K562 (cell line): ENCODE results near the gene CDK4. TPM values are rescaled to one million over a fixed set of nuclear protein-coding genes. Genes with fewer than 3 reads are reported as not detected.

Experiments
- ATAC-seq: fragments of 200-7000 bp; cut with Tn5 transposase; 3 replicates; pipeline ENCODE4 v1.9.1; 2020; ENCODE audit warnings: moderate library complexity
- BruUV-seq: library from RNA; stranded (reverse); fragments of 400-500 nt; replicated peaks from 2 replicates; lab custom pipeline; 2021; lab: Mats Ljungman, UMichigan
- CTCF ChIA-PET: fragments of 300-600 bp; formaldehyde crosslinking; extraction: SDS; loops from one replicate; lab custom pipeline; 2021; ENCODE audit warnings: low intra/inter-chr PET ratio; lab: Yijun Ruan, JAX
- POLR2A ChIA-PET: fragments of 300-600, 350-650 bp; sonication (Branson Sonifier 250); formaldehyde crosslinking; extraction: SDS; loops from one replicate; lab custom pipeline; 2021; ENCODE audit warnings: antibody characterized with exemption, inconsistent platforms; lab: Yijun Ruan, JAX
- DNase-seq, 4 experiments: peaks; one replicate each; pipeline versions ENCODE4 v3.0.0 to v3.0.0-alpha.2; 2011 to 2018; ENCODE audit warnings: low spot score in 3 of 4, mixed read lengths in 3 of 4; ENCODE audit errors: extremely low read depth in 1 of 4
- FAIRE-seq: peaks from 2 replicates; lab custom pipeline; 2011; peaks lifted over from hg19 to GRCh38; lab: Jason Lieb, UNC
- H2AFZ ChIP-seq: 2 replicates; pipeline ENCODE4 v1.6.0; 2011; ENCODE audit warnings: low read depth, low read length, control low read depth, inconsistent platforms
- H3K27ac ChIP-seq: fragments of 200-600 bp; 3 replicates; pipeline ENCODE4 v1.8.0; 2011; ENCODE audit warnings: low read depth, mild to moderate bottlenecking, control low read depth, inconsistent platforms, low read length, moderate library complexity, mixed read lengths; ENCODE audit errors: extremely low read depth
- H3K27me3 ChIP-seq, 2 experiments: fragments of 300-600 bp in 1 of 2; 2 replicates in 1 of 2; 3 replicates in 1 of 2; pipeline versions ENCODE4 v1.6.0 to v1.8.0; 2011; ENCODE audit warnings: inconsistent platforms in 2 of 2, low read length in 2 of 2, mild to moderate bottlenecking in 1 of 2, mixed read lengths in 1 of 2, moderate library complexity in 1 of 2; ENCODE audit not compliant: control insufficient read depth in 2 of 2, insufficient read depth in 2 of 2
- H3K36me3 ChIP-seq: fragments of 300-600 bp; 3 replicates; pipeline ENCODE4 v1.8.0; 2011; ENCODE audit warnings: mild to moderate bottlenecking, low read length, inconsistent platforms; ENCODE audit not compliant: control insufficient read depth, insufficient read depth
- H3K4me1 ChIP-seq, 2 experiments: fragments of 200-600 bp in 1 of 2; replicated peaks in 1 of 2; 2 replicates in 1 of 2; 3 replicates in 1 of 2; pipeline versions ENCODE4 v1.5.1 to v1.8.0; 2011; ENCODE audit warnings: inconsistent platforms in 2 of 2, low read length in 2 of 2, mild to moderate bottlenecking in 1 of 2, mixed read lengths in 1 of 2, moderate library complexity in 1 of 2; ENCODE audit not compliant: control insufficient read depth in 2 of 2, insufficient read depth in 2 of 2
- H3K4me2 ChIP-seq: 2 replicates; pipeline ENCODE4 v1.6.1; 2011; ENCODE audit warnings: low read length, control low read depth, inconsistent platforms, mixed read lengths; ENCODE audit not compliant: insufficient read depth
- H3K4me3 ChIP-seq: fragments of 200-600 bp; sonication (generic), shearing (Covaris generic); 2 replicates; pipeline ENCODE4 v1.5.1; 2016; ENCODE audit warnings: control low read depth, inconsistent platforms
- H3K79me2 ChIP-seq: fragments of 200-600 bp; 3 replicates; pipeline ENCODE4 v1.8.0; 2011; ENCODE audit warnings: low read length, inconsistent platforms; ENCODE audit not compliant: control insufficient read depth, insufficient read depth
- H3K9ac ChIP-seq, 2 experiments: 2 replicates each; pipeline versions ENCODE4 v1.6.0 to v1.6.1; 2011; ENCODE audit warnings: low read depth in 2 of 2, low read length in 2 of 2, control low read depth in 1 of 2, inconsistent platforms in 1 of 2, mild to moderate bottlenecking in 1 of 2, mixed read lengths in 1 of 2; ENCODE audit not compliant: insufficient read depth in 1 of 2
- H3K9me1 ChIP-seq: one replicate; pipeline ENCODE4 v1.6.0; 2011; ENCODE audit warnings: inconsistent platforms, mild to moderate bottlenecking, low read length, moderate library complexity; ENCODE audit not compliant: control insufficient read depth, insufficient read depth
- H3K9me3 ChIP-seq: replicated peaks from 2 replicates; pipeline ENCODE4 v1.5.1; 2011; ENCODE audit warnings: low read depth, low read length, inconsistent platforms; ENCODE audit not compliant: control insufficient read depth, insufficient read depth
- H4K20me1 ChIP-seq: replicated peaks from 2 replicates; pipeline ENCODE4 v1.6.1; 2011; ENCODE audit warnings: low read length, inconsistent platforms, mixed read lengths; ENCODE audit not compliant: control insufficient read depth, insufficient read depth
- HDAC8 ChIP-seq: fragments of 450-650 bp; IDR thresholded peaks from 2 replicates; pipeline ENCODE4 v1.6.1; 2016; ENCODE audit warnings: mild to moderate bottlenecking, missing genetic modification characterization, moderate library complexity, missing compliant biosample characterization
- HMGN3 ChIP-seq: IDR thresholded peaks from 2 replicates; pipeline ENCODE4 v1.6.1; 2011; ENCODE audit warnings: borderline replicate concordance, low read depth, mild to moderate bottlenecking, mixed read lengths, low read length; ENCODE audit not compliant: insufficient read length; ENCODE audit errors: extremely low read depth
- MEF2D ChIP-seq: conservative IDR thresholded peaks from 2 replicates; pipeline ENCODE4 v1.6.1; 2016; ENCODE audit warnings: low read depth, missing genetic modification characterization, missing compliant biosample characterization
- POLR2AphosphoS2 ChIP-seq: IDR thresholded peaks from 2 replicates; pipeline ENCODE4 v1.6.1; 2012; ENCODE audit warnings: low read length, improper control_type of control experiment
- PYGO2 ChIP-seq: fragments of 450-650 bp; IDR thresholded peaks from 2 replicates; pipeline ENCODE4 v1.6.1; 2016; ENCODE audit warnings: mild to moderate bottlenecking, missing genetic modification characterization, moderate library complexity, missing compliant biosample characterization
- SLC30A9 ChIP-seq: fragments of 250-450 bp; sonication (Bioruptor Pico); IDR thresholded peaks from 2 replicates; pipeline ENCODE4 v1.8.0; 2022; ENCODE audit warnings: mild to moderate bottlenecking, moderate library complexity
- SOX6 ChIP-seq: fragments of 450-650 bp; IDR thresholded peaks from 2 replicates; pipeline ENCODE4 v1.6.1; 2014; ENCODE audit warnings: mild to moderate bottlenecking
- TAF1 ChIP-seq: IDR thresholded peaks from 2 replicates; pipeline ENCODE4 v1.6.1; 2011; ENCODE audit warnings: mild to moderate bottlenecking, low read length, moderate library complexity; ENCODE audit not compliant: insufficient read depth, control insufficient read depth, severe bottlenecking; ENCODE audit errors: extremely low read depth
- ZEB2 ChIP-seq: fragments of 450-650 bp; IDR thresholded peaks from 2 replicates; pipeline ENCODE4 v1.6.1; 2016
- ZNF311 ChIP-seq: fragments of 250-450 bp; sonication (Bioruptor Pico); IDR thresholded peaks from 2 replicates; pipeline ENCODE4 v1.4.0; 2020; ENCODE audit warnings: mild to moderate bottlenecking, moderate library complexity
- WGBS: fragments of 100-300 bp; shearing (Covaris generic); methylation state at CpG from one replicate; pipeline ENCODE4 v1.1.6; 2016; ENCODE audit warnings: low coverage, mixed read lengths; ENCODE audit not compliant: insufficient coverage; ENCODE audit errors: missing lambda C conversion rate; 5-methylcytosine and 5-hydroxymethylcytosine counted together
- in situ Hi-C: fragments of 300-500 bp; cut with MboI; formaldehyde crosslinking; loops from 4 replicates; pipeline ENCODE4 v1.15.0; 2018; ENCODE audit warnings: inconsistent platforms, mixed read lengths
- intact Hi-C: fragments of 100-400 bp; cut with micrococcal nuclease; formaldehyde crosslinking; loops from 2 replicates; pipeline ENCODE4 v1.14.2; 2022
- polyA plus RNA-seq, 8 experiments: library from polyadenylated mRNA; depleted of rRNA in 4 of 8; stranded (reverse) in 5 of 8; unstranded in 3 of 8; fragments of >200 nt; fragmentation: Nextera tagmentation in 2 of 8; fragmentation: Illumina TruSeq in 1 of 8; extraction: Ambion mirVana in 2 of 8; extraction: Trizol in 1 of 8; gene quantifications; 2 replicates each; pipeline versions ENCODE4 v1.2.1 to v1.2.3, GENCODE V29; 2011 to 2014; ENCODE audit warnings: inconsistent platforms in 1 of 8, missing spikeins in 1 of 8
- total RNA-seq, 7 experiments: library from RNA; depleted of rRNA in 6 of 7; stranded (reverse); fragments of >200 nt in 6 of 7; fragmentation: Illumina TruSeq in 2 of 7; extraction: Trizol in 2 of 7; gene quantifications; 2 replicates each; pipeline versions ENCODE4 v1.2.1 to v1.2.3, GENCODE V29; 2011 to 2021; ENCODE audit warnings: low replicate concordance in 1 of 7
- TF ChIP-seq, protein P1 (sequence below), 2 experiments: fragments of 450-650 bp in 1 of 2; IDR thresholded peaks; 2 replicates each; pipeline ENCODE4 v1.6.1; 2011 to 2017; ENCODE audit warnings: low read depth in 2 of 2, antibody characterized with exemption in 1 of 2, borderline replicate concordance in 1 of 2, low read length in 1 of 2, mild to moderate bottlenecking in 1 of 2, mixed read lengths in 1 of 2; ENCODE audit not compliant: control insufficient read depth in 1 of 2
- TF ChIP-seq, protein P2 (sequence below), 3 experiments: IDR thresholded peaks in 2 of 3; conservative IDR thresholded peaks in 1 of 3; 2 replicates each; pipeline ENCODE4 v1.5.1; 2011 to 2012; ENCODE audit warnings: low read length in 3 of 3, mild to moderate bottlenecking in 3 of 3, control low read depth in 2 of 3, improper control_type of control experiment in 1 of 3, inconsistent platforms in 1 of 3, low read depth in 1 of 3, mixed read lengths in 1 of 3, moderate library complexity in 1 of 3; ENCODE audit not compliant: insufficient read depth in 2 of 3

Gene CDK4
- total and polyA plus RNA-seq, 9 of the 15 experiments (the other 6 are each of a cell fraction or from before 2014, with no cell fraction given) = 37.8 to 436 (median 238) TPM

DNA sequence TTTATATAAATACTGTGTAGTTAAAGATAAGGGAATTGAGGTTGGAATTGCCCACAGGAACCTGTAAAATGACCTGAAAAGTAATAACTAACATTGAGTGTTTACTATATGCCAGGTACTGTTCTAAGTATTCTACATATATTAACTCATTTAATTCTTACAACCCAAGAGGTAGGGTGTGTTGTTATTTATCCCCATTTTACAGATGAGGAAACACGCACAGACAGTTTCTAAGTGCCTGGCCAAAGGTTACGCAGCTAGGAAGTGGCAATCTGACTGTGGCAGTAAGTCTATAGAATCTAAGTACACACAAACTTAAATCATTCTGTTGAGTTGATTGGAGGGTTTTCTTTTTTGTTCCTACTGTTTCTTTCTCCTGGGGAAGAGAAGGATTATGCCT lies 8.3 kb downstream of the CDK4 start:
- peak overlapping the region; percentile 90 for H2AFZ ChIP-seq
- no peaks in the 10 kb centered on the region for H3K9me3 ChIP-seq
- CTCF ChIA-PET = no interaction called here
- H3K4me3 ChIP-seq = no peak overlapping the region; the same call in 1 of the 2 replicates
- H3K9ac ChIP-seq = peak overlapping the region in 1 of 2 experiments; percentile 88; a peak in 2 of 4 replicates
- 67% methylated on average over 2 of the region's 2 CpGs for WGBS
- TF ChIP-seq SLC30A9 (CRISPR knock-in tag) (no peak), MEF2D (tag) (no peak), ZEB2 (no peak), HMGN3 (no peak), POLR2AphosphoS2 (no peak), TAF1 (no peak), ZNF311 (CRISPR knock-in tag) (no peak), PYGO2 (tag) (no peak), SOX6 (no peak), HDAC8 (tag) (no peak)
- TF ChIP-seq, protein P1, sequence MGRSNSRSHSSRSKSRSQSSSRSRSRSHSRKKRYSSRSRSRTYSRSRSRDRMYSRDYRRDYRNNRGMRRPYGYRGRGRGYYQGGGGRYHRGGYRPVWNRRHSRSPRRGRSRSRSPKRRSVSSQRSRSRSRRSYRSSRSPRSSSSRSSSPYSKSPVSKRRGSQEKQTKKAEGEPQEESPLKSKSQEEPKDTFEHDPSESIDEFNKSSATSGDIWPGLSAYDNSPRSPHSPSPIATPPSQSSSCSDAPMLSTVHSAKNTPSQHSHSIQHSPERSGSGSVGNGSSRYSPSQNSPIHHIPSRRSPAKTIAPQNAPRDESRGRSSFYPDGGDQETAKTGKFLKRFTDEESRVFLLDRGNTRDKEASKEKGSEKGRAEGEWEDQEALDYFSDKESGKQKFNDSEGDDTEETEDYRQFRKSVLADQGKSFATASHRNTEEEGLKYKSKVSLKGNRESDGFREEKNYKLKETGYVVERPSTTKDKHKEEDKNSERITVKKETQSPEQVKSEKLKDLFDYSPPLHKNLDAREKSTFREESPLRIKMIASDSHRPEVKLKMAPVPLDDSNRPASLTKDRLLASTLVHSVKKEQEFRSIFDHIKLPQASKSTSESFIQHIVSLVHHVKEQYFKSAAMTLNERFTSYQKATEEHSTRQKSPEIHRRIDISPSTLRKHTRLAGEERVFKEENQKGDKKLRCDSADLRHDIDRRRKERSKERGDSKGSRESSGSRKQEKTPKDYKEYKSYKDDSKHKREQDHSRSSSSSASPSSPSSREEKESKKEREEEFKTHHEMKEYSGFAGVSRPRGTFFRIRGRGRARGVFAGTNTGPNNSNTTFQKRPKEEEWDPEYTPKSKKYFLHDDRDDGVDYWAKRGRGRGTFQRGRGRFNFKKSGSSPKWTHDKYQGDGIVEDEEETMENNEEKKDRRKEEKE (IDR thresholded peaks at IDR 0.05; ENCODE audit: borderline replicate concordance in 1 of 2, control insufficient read depth in 1 of 2, low read depth in 2 of 2, low read length in 1 of 2) = no peak
- TF ChIP-seq, protein P2, sequence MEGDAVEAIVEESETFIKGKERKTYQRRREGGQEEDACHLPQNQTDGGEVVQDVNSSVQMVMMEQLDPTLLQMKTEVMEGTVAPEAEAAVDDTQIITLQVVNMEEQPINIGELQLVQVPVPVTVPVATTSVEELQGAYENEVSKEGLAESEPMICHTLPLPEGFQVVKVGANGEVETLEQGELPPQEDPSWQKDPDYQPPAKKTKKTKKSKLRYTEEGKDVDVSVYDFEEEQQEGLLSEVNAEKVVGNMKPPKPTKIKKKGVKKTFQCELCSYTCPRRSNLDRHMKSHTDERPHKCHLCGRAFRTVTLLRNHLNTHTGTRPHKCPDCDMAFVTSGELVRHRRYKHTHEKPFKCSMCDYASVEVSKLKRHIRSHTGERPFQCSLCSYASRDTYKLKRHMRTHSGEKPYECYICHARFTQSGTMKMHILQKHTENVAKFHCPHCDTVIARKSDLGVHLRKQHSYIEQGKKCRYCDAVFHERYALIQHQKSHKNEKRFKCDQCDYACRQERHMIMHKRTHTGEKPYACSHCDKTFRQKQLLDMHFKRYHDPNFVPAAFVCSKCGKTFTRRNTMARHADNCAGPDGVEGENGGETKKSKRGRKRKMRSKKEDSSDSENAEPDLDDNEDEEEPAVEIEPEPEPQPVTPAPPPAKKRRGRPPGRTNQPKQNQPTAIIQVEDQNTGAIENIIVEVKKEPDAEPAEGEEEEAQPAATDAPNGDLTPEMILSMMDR (IDR thresholded peaks at IDR 0.05 in 2 of 3, conservative IDR thresholded peaks at IDR 0.05 in 1 of 3; ENCODE audit: insufficient read depth in 2 of 3, low read depth in 1 of 3, low read length in 3 of 3) = no peak
- H3K36me3 ChIP-seq = peaks cover 29% of the 10 kb centered on the region
- no peaks in the 10 kb centered on the region for H3K9me1 ChIP-seq
- H3K27me3 ChIP-seq = peaks cover 0 to 12% of the 10 kb centered on the region in 2 experiments; a peak in 2 of 5 replicates
- peaks cover 7 to 13% of the 10 kb centered on the region in 2 experiments; a peak in 3 of 5 replicates for H3K4me1 ChIP-seq
- no peak for ATAC-seq
- no peak for DNase-seq
- POLR2A ChIA-PET = interaction anchor here (1.0 to 2.5 kb wide), 3 partner anchors 8 to 223 kb away, joined by 4 to 15 read pairs (median 6); partner anchors contain the start of gene DDIT3
- peaks cover 8% of the 10 kb centered on the region; the same call in 1 of the 3 replicates for H3K79me2 ChIP-seq
- no peaks in the 10 kb centered on the region for H4K20me1 ChIP-seq
- FAIRE-seq = no peak
- H3K4me2 ChIP-seq = peak overlapping the region; percentile 88
- intact Hi-C loops (no loop called here), in situ Hi-C loops (loop anchor here (10.0 kb wide), 1 partner anchor 429 kb away; no protein-coding TSS in a partner anchor)
- BruUV-seq = no TSS peak
- peak overlapping the region; percentile 84 for H3K27ac ChIP-seq
